ENCODE measurements around the gene MB.

The MB gene

DNA sequence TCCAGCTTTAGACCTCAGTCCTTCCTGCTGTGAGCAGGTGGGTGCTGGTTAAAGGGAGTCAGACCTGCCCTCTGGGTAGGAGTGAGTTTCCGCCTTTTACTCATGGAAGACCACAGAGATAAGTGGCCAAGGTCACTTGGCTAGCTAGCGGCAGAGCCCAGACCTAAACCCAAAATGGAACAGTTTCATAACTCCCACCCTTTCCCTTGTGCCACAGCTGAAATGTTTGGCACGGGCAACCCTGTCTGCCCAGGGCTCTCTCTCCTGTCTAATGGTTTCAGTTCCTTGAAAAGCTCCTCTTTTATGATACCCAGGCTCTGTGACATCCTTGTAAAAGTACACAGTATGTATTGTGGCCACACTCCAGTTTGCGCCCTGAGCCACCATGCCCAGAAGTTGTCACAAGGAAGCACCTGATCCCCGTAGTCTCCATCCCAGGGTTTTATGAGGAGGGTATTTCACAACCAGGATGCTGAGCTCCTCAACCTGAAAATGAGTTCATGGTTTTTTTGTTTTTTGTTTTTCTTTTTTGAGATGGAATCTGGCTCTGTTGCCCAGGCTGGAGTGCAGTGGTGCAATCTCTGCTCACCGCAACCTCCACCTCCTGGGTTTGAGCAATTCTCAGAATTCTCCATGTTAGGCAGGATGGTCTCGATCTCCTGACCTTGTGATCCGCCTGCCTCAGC lies 5.1 kb downstream of the MB start:
- no peaks in the 10 kb centered on the region for H3K36me3 ChIP-seq (ENCODE audit: control insufficient read depth, insufficient read depth, low read length)
- no peak overlapping the region for H3K4me3 ChIP-seq (replicated peaks; ENCODE audit: low read depth, low read length)
- DNase-seq (ENCODE audit: extremely low read depth, insufficient read length), result no peak
- TF ChIP-seq, protein P1, sequence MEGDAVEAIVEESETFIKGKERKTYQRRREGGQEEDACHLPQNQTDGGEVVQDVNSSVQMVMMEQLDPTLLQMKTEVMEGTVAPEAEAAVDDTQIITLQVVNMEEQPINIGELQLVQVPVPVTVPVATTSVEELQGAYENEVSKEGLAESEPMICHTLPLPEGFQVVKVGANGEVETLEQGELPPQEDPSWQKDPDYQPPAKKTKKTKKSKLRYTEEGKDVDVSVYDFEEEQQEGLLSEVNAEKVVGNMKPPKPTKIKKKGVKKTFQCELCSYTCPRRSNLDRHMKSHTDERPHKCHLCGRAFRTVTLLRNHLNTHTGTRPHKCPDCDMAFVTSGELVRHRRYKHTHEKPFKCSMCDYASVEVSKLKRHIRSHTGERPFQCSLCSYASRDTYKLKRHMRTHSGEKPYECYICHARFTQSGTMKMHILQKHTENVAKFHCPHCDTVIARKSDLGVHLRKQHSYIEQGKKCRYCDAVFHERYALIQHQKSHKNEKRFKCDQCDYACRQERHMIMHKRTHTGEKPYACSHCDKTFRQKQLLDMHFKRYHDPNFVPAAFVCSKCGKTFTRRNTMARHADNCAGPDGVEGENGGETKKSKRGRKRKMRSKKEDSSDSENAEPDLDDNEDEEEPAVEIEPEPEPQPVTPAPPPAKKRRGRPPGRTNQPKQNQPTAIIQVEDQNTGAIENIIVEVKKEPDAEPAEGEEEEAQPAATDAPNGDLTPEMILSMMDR (IDR thresholded peaks at IDR 0.05; ENCODE audit: insufficient read depth, low read length, poor library complexity, severe bottlenecking), result no peak
- peaks cover 1% of the 10 kb centered on the region for H3K27me3 ChIP-seq (replicated peaks; ENCODE audit: control insufficient read depth, insufficient read depth, low read length)

DNA sequence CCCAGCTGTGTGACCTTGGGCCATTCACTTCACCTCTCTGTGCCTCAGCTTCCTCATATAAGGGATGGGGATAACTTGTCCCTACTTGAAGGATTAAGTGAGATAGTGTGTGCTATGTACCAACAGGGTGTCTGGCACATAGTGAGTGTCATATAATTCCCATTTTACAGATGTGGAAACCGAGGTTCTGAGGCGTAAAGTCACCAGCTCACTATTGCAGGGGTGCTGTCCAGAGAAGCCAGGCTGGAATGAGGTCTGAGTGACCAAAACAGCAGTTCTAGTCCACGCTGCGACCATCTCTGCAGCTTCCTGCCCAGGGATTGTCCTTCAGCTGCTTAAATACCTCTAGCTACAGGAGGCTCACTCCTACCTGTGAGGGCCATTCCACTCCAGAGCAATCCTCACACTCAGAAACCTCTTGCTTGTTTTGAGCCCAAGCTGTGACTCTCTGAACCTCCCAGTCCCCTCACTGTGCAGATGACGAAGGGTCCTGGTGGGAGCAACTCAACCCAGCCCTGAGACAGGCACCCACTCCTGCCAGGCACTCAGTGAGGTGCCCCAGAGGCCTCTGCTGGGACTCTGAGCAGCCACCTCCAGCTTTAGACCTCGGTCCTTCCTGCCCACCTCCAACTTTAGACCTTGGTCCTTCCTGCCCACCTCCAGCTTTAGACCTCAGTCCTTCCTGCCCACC lies 5.8 kb downstream of the MB start:
- no peak overlapping the region for H3K4me3 ChIP-seq (replicated peaks; ENCODE audit: low read depth, low read length)
- peaks cover 1% of the 10 kb centered on the region for H3K27me3 ChIP-seq (replicated peaks; ENCODE audit: control insufficient read depth, insufficient read depth, low read length)
- H3K36me3 ChIP-seq (ENCODE audit: control insufficient read depth, insufficient read depth, low read length), result no peaks in the 10 kb centered on the region
- TF ChIP-seq, protein P1 (IDR thresholded peaks at IDR 0.05; ENCODE audit: insufficient read depth, low read length, poor library complexity, severe bottlenecking), result no peak
- DNase-seq (ENCODE audit: extremely low read depth, insufficient read length), result no peak

DNA sequence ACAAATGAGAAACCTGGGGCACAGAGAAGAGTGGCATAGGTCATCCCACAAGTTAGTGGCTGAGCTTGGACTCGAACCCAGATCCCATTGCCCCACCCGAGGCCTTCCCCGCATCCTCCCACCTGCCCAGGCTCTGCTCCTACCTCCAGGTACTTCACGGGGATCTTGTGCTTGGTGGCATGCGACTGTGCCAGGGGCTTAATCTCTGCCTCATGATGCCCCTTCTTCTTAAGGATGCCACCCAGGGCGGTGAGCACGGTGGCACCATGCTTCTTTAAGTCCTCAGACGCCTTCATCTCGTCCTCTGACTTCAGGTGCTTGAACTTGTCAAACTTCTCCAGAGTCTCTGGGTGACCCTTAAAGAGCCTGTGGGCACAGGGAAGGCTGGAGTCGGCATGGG lies 6.4 kb downstream of the MB start:
- H3K36me3 ChIP-seq (ENCODE audit: control insufficient read depth, insufficient read depth, low read length), result no peaks in the 10 kb centered on the region
- H3K27me3 ChIP-seq (replicated peaks; ENCODE audit: control insufficient read depth, insufficient read depth, low read length), result peaks cover 2% of the 10 kb centered on the region
- H3K4me3 ChIP-seq (replicated peaks; ENCODE audit: low read depth, low read length), result no peak overlapping the region
- TF ChIP-seq, protein P1 (IDR thresholded peaks at IDR 0.05; ENCODE audit: insufficient read depth, low read length, poor library complexity, severe bottlenecking), result no peak
- DNase-seq (ENCODE audit: extremely low read depth, insufficient read length), result no peak

DNA sequence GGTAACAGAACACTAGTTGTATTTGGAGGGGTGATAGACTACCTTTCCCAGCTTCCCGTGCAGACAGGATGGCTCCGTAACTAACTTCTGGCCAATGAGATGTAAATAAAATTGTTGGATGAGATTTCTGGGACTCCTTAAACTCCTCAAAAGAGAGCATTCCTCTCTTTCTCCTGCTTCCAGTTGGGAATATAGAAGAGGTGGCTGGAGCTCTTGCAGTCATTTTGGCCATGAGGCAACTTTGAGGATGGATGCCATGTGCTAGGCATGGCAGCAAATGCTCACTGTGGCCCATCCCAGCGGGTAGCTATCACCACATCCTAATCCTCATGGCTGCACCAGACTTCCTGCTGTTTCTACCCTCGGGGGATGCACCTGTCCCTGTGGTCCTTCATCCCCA lies 7.4 kb downstream of the MB start:
- Histone ChIP-seq H3K27me3 (replicated peaks; ENCODE audit: control insufficient read depth, insufficient read depth, low read length) (peaks cover 2% of the 10 kb centered on the region), H3K36me3 (ENCODE audit: control insufficient read depth, insufficient read depth, low read length) (no peaks in the 10 kb centered on the region), H3K4me3 (replicated peaks; ENCODE audit: low read depth, low read length) (no peak overlapping the region)
- TF ChIP-seq, protein P1 (IDR thresholded peaks at IDR 0.05; ENCODE audit: insufficient read depth, low read length, poor library complexity, severe bottlenecking), result no peak
- DNase-seq (ENCODE audit: extremely low read depth, insufficient read length), result no peak

DNA sequence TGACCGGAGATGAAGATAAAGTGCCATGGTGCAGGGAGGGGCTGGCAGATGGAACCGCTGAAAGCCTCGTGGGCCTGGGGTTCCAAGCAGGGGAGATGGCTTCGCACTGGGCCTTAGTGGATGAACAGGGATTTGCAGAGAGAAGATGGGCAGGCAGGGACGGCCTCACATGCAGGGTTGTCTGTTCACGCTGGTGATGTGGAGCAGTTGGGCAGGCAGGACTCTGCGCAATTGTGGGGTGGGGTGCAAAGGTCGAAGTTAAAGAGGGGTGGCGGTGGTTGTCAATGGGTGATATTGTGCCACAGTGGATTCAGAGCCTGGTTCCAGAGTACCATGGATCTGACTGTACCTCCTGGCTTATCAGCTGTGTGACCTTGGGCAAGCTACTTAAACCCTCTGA lies 7.9 kb downstream of the MB start:
- Histone ChIP-seq H3K36me3 (ENCODE audit: control insufficient read depth, insufficient read depth, low read length) (no peaks in the 10 kb centered on the region), H3K4me3 (replicated peaks; ENCODE audit: low read depth, low read length) (no peak overlapping the region), H3K27me3 (replicated peaks; ENCODE audit: control insufficient read depth, insufficient read depth, low read length) (peaks cover 2% of the 10 kb centered on the region)
- no peak for DNase-seq (ENCODE audit: extremely low read depth, insufficient read length)
- TF ChIP-seq, protein P1 (IDR thresholded peaks at IDR 0.05; ENCODE audit: insufficient read depth, low read length, poor library complexity, severe bottlenecking), result no peak
